H1 (cell line): ENCODE results near the gene N4BP3. TPM values are rescaled to one million over a fixed set of nuclear protein-coding genes. Genes with fewer than 3 reads are reported as not detected.
A peak's percentile ranks its signal among the peaks of the same experiment; 100 is the strongest.

ENCODE experiments used
- ATF2 ChIP-seq: IDR thresholded peaks from 2 replicates; pipeline ENCODE4 v1.6.1; 2012; ENCODE audit warnings: low read length, inconsistent platforms
- E2F6 ChIP-seq: IDR thresholded peaks from 2 replicates; pipeline ENCODE4 v1.6.1; 2012; ENCODE audit warnings: inconsistent platforms
- RBBP5 ChIP-seq: IDR thresholded peaks from 2 replicates; pipeline ENCODE4 v1.7.1; 2012; ENCODE audit warnings: low read depth, mild to moderate bottlenecking, inconsistent platforms, low read length, moderate library complexity, borderline replicate concordance
- SP1 ChIP-seq: IDR thresholded peaks from 2 replicates; pipeline ENCODE4 v1.6.1; 2011; ENCODE audit warnings: low read depth, low read length
- TCF12 ChIP-seq: IDR thresholded peaks from 2 replicates; pipeline ENCODE4 v1.6.1; 2011; ENCODE audit warnings: low read depth, mild to moderate bottlenecking, low read length
- TEAD4 ChIP-seq: IDR thresholded peaks from 2 replicates; pipeline ENCODE4 v1.6.1; 2012; ENCODE audit warnings: low read depth, low read length, inconsistent platforms, mixed read lengths
- polyA plus RNA-seq, 7 experiments: library from polyadenylated mRNA; depleted of rRNA in 3 of 7; stranded (reverse) in 5 of 7; unstranded in 2 of 7; fragments of >200 nt in 5 of 7; fragments of 200-250 nt in 2 of 7; gene quantifications; 1 replicate in 5 of 7; 2 replicates in 1 of 7; 4 replicates in 1 of 7; pipeline versions ENCODE4 v1.2.1 to v1.2.3, GENCODE V29; 2011 to 2013; ENCODE audit warnings: missing spikeins in 2 of 7, mixed read lengths in 2 of 7
- total RNA-seq: library from RNA; stranded (reverse); fragmentation: NEBNext Ultra II Directional; extraction: Animal tissue kit (Norgen Biotek cat#: 25700); gene quantifications from 2 replicates; pipeline ENCODE4 v1.2.1, GENCODE V29; 2021

The N4BP3 gene
- total and polyA plus RNA-seq, 2 of the 8 experiments (the other 6 are each of a cell fraction or from before 2014, with no cell fraction given) = 13.1 to 39.2 TPM

GRCh38 chr5:178115136-178115813 lies 1.9 kb downstream of the N4BP3 start (continued):
- TF ChIP-seq TEAD4 (peak; percentile 87), ATF2 (no peak), TCF12 (0 out of 2 replicates have a peak, but pooled peaks have one; percentile 62), SP1 (peak; percentile 90), E2F6 (no peak), RBBP5 (no peak)
- TF ChIP-seq, all 59 proteins: peak for 13
